Measurements from ENCODE around the gene ZMYM4.

ZMYM4 gene

GRCh38 chr1:35268282-35269200 is at the start of gene ZMYM4:
TSS of gene ZMYM4 (plus strand) at chr1:35268709. CDS start at chr1:35269047, 338 bp downstream.
- TF ChIP-seq, protein P1, sequence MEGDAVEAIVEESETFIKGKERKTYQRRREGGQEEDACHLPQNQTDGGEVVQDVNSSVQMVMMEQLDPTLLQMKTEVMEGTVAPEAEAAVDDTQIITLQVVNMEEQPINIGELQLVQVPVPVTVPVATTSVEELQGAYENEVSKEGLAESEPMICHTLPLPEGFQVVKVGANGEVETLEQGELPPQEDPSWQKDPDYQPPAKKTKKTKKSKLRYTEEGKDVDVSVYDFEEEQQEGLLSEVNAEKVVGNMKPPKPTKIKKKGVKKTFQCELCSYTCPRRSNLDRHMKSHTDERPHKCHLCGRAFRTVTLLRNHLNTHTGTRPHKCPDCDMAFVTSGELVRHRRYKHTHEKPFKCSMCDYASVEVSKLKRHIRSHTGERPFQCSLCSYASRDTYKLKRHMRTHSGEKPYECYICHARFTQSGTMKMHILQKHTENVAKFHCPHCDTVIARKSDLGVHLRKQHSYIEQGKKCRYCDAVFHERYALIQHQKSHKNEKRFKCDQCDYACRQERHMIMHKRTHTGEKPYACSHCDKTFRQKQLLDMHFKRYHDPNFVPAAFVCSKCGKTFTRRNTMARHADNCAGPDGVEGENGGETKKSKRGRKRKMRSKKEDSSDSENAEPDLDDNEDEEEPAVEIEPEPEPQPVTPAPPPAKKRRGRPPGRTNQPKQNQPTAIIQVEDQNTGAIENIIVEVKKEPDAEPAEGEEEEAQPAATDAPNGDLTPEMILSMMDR (conservative IDR thresholded peaks at IDR 0.05; ENCODE audit: low read length): no peak
- peak within 1 kb of the TSS; percentile 89 for H3K4me3 ChIP-seq (ENCODE audit: low read length)
- DNase-seq (ENCODE audit: low read depth): peak; percentile 100

- no peak for DNase-seq (ENCODE audit: low read depth)
- TF ChIP-seq, protein P1 (conservative IDR thresholded peaks at IDR 0.05; ENCODE audit: low read length): peak; percentile 30; the same call in 1 of the 2 replicates
- H3K4me3 ChIP-seq (ENCODE audit: low read length): no peak overlapping the region
Measured at GRCh38 chr1:35220976-35221375, 47.5 kb upstream of the ZMYM4 start.

DNA sequence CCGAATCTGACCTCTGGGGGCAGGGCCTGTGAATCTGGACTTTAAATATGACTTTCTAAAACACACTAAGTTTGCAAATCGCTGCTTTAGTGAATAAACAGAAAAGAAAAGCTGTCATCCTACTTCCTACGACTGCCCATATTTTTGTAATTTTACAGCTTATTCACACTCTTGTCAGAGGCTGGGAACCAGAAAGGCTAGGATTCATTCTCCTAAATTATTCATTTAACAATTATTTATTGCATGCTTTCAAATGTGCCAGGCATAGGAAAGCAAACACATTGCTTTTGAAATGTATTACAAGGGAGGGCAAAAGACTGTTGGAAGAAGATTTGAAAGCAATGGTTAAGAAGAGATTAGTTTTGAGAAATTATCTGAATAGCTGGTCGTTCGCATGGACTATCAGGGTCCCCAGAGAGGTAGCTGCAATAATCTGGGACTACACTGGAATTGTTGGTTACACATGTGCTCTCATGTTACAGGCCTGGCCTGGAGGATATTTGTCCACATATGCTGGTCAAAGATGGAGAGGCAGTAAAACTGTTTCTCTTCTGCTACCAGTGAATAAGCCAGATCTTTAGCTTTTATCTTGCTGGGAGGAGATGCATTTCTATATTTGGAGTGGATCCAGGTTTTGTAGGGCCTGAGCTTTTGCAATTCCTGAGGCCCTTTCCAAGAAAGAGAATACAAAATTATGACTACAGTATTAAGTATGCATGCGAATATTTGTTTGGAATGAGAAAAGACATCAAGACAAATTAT is 46.0 kb upstream of the ZMYM4 start:
- peak; percentile 89 for DNase-seq (ENCODE audit: low read depth)
- no peak overlapping the region for H3K4me3 ChIP-seq (ENCODE audit: low read length)
- TF ChIP-seq, protein P1 (conservative IDR thresholded peaks at IDR 0.05; ENCODE audit: low read length): no peak

DNA sequence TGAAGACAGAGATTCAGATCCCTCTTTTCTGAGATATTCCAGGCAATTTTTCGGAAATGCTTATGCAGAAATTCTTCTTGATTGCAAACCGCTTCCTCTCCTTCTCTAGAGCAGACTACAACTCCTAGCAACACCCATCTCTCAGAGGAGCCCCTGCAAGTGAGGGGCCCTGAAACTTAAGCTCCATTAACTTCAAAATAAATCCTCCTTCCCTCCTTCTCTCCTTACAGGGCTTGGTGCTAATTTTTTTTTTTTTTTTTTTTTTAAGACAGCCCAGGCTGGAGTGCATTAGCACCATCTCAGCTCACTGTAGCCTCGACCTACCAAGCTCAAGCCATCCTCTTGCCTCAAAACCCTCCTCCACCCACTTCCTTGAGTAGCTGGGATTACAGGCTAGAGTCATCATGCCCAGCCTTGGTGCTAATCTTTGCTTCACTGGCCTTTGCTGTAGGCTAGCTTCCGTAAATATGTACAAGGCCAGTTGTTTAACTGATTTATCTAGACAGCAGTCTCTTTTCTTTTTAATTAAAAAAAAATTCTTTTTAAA is 45.4 kb upstream of the ZMYM4 start:
- TF ChIP-seq, protein P1 (conservative IDR thresholded peaks at IDR 0.05; ENCODE audit: low read length): no peak
- DNase-seq (ENCODE audit: low read depth): no peak
- H3K4me3 ChIP-seq (ENCODE audit: low read length): no peak overlapping the region

- no peak for DNase-seq (ENCODE audit: low read depth)
- TF ChIP-seq, protein P1 (conservative IDR thresholded peaks at IDR 0.05; ENCODE audit: low read length): no peak
- H3K4me3 ChIP-seq (ENCODE audit: low read length): no peak overlapping the region
Measured at GRCh38 chr1:35226546-35226945, 42.0 kb upstream of the ZMYM4 start.

- H3K4me3 ChIP-seq (ENCODE audit: low read length): no peak overlapping the region
- no peak for DNase-seq (ENCODE audit: low read depth)
- TF ChIP-seq, protein P1 (conservative IDR thresholded peaks at IDR 0.05; ENCODE audit: low read length): no peak
Measured at GRCh38 chr1:35229587-35230360, 38.7 kb upstream of the ZMYM4 start.
